HL-60 (cell line): ENCODE data around the gene GTF3C1.

ENCODE experiments used
- GABPA ChIP-seq: IDR thresholded peaks from 2 replicates; pipeline ENCODE4 v1.6.1; 2012; ENCODE audit warnings: low read depth
- POLR2AphosphoS5 ChIP-seq: IDR thresholded peaks from 2 replicates; pipeline ENCODE4 v1.6.1; 2012; ENCODE audit warnings: low read depth
- TF ChIP-seq, protein P1 (sequence below): IDR thresholded peaks from one replicate; pipeline ENCODE4 v1.5.1; 2011; ENCODE audit warnings: low read length, control low read depth, inconsistent platforms; ENCODE audit not compliant: insufficient read depth
- TF ChIP-seq, protein P2 (sequence below): IDR thresholded peaks from 2 replicates; pipeline ENCODE4 v1.6.1; 2012; ENCODE audit warnings: low read depth; ENCODE audit not compliant: insufficient replicate concordance

DNA sequence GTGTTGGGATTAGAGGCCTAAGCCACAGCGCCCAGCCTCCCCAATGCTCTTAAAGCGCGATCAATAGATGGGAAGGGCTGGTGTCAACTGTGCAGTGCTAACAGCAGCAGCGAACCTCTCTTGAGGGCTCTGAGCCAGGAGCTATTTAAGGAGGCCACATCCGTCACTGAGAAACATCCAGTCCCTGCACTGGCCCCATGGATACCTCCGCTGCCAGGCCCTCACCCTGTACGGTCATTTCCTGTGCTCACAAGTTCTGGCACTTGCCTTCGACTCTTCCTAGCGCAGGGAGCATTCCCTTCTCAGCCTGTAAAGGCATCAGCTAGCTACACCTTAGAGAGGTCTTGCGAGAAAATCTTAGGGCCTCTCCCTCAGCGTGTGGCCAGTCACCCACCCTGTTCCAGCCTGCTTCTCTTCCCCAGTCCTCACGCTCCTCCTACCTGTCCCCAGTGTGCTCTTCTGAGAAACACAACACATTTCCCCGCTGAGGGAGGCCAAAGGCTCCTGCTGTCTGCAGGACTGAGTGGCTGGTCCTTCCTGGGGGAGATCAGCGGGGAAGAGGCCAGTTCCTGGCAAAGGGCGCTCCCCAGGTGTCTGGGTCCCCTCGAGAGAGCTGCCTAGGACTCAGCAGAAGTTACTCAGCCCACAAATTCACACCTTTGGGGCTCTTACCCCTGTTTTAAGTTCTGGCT lies 28.6 kb downstream of the GTF3C1 start:
- TF ChIP-seq, protein P1, sequence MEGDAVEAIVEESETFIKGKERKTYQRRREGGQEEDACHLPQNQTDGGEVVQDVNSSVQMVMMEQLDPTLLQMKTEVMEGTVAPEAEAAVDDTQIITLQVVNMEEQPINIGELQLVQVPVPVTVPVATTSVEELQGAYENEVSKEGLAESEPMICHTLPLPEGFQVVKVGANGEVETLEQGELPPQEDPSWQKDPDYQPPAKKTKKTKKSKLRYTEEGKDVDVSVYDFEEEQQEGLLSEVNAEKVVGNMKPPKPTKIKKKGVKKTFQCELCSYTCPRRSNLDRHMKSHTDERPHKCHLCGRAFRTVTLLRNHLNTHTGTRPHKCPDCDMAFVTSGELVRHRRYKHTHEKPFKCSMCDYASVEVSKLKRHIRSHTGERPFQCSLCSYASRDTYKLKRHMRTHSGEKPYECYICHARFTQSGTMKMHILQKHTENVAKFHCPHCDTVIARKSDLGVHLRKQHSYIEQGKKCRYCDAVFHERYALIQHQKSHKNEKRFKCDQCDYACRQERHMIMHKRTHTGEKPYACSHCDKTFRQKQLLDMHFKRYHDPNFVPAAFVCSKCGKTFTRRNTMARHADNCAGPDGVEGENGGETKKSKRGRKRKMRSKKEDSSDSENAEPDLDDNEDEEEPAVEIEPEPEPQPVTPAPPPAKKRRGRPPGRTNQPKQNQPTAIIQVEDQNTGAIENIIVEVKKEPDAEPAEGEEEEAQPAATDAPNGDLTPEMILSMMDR: no peak
- TF ChIP-seq POLR2AphosphoS5 (no peak), GABPA (no peak)
- TF ChIP-seq, protein P2, sequence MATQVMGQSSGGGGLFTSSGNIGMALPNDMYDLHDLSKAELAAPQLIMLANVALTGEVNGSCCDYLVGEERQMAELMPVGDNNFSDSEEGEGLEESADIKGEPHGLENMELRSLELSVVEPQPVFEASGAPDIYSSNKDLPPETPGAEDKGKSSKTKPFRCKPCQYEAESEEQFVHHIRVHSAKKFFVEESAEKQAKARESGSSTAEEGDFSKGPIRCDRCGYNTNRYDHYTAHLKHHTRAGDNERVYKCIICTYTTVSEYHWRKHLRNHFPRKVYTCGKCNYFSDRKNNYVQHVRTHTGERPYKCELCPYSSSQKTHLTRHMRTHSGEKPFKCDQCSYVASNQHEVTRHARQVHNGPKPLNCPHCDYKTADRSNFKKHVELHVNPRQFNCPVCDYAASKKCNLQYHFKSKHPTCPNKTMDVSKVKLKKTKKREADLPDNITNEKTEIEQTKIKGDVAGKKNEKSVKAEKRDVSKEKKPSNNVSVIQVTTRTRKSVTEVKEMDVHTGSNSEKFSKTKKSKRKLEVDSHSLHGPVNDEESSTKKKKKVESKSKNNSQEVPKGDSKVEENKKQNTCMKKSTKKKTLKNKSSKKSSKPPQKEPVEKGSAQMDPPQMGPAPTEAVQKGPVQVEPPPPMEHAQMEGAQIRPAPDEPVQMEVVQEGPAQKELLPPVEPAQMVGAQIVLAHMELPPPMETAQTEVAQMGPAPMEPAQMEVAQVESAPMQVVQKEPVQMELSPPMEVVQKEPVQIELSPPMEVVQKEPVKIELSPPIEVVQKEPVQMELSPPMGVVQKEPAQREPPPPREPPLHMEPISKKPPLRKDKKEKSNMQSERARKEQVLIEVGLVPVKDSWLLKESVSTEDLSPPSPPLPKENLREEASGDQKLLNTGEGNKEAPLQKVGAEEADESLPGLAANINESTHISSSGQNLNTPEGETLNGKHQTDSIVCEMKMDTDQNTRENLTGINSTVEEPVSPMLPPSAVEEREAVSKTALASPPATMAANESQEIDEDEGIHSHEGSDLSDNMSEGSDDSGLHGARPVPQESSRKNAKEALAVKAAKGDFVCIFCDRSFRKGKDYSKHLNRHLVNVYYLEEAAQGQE: no peak
